Tongue (tissue), 2 donors: Measurements from ENCODE around the gene HK1. TPM values are rescaled to one million over a fixed set of nuclear protein-coding genes. Genes with fewer than 3 reads are reported as not detected.
"Not testable (repeated sequence)": the region's sequence is repeated elsewhere in the genome, so short reads cannot be mapped to it uniquely, and the experiment has no call there.

Source experiments
- DNase-seq: peaks from one replicate; pipeline ENCODE4 v3.0.0-alpha.2; 2015
- total RNA-seq: library from RNA; depleted of rRNA; stranded (reverse); fragments of >200 nt; gene quantifications from one replicate; pipeline ENCODE4 v1.2.3, GENCODE V29; 2014

Gene HK1
- total RNA-seq, 1 donor from 2014 or later = 82.1 TPM

DNA sequence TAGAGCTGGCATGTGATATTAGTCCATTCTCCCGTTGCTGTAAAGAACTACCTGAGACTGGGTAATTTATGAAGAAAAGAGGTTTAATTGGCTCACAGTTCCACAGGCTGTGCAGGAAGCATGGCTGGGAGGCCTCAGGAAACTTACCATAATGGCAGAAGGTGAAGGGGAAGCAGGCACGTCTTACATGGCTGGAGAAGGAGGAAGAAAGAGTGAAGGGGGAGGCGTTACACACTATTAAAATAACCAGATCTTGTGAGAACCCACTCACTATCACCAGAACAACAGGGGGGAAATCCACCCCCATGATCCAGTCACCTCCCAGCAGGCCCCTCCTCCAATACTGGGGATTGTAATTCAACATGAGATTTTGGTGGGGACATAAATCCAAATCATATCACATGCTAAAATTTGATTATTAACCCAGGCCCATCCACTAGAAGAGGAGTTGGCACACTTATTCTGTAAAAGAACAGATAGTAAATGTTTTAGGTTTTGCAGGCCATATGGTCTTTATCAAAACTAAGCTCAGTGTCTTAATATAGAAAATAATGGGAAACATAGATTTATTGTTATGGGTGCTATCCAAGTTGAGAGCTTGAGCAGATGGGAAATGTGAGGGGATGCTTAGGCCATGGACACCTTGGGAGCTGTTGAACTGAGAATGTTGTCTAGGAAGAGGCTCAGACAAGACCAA is 18.6 kb upstream of the HK1 start:
- DNase-seq = no peak

DNA sequence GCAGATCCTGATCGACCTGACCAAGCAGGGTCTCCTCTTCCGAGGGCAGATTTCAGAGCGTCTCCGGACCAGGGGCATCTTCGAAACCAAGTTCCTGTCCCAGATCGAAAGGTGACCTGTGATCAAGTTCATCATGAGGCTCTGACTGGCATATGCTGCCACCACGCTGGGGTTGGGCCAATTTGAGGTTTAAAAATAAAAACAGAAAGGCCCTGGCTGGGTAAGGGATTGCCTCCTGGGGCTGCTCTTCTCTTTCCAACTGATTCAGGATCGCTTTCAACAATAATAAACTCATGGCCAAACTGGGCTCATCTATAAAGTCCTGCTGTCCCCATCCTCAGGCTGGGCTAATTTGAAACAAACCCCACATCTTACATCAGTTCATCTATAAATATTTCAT is 17.1 kb upstream of the HK1 start:
- no peak for DNase-seq

DNA sequence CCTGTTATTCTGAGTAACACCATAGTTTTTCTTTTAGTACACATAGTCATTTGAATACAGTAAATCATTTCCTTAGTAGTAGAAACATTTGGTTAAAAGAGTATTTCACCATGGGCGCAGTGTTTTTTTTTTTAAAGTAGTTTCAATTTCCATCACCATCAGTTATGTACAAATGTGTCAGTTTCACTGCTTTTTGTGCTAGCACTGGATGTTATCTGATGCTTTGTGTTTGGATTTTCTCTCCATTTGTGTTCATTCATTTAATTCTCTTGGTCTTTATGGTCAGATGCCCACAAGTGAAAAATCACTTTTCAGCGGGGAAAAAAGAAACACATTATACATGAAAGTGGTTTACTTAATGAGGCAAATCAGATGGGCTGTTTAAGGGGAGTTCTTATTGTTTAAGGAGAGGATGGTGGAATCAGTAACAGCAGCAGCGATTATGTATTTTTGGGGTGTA is 16.0 kb upstream of the HK1 start:
- DNase-seq = no peak

DNA sequence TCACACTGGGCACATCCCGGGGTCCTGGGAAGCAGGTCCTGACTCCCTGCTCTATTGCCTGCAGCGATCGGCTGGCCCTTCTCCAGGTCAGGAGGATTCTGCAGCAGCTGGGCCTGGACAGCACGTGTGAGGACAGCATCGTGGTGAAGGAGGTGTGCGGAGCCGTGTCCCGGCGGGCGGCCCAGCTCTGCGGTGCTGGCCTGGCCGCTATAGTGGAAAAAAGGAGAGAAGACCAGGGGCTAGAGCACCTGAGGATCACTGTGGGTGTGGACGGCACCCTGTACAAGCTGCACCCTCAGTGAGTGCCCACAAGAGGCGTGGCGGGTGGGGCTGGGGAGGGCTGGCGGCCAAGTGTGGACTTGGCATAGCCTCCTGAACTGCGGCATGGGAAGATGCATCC is 12.8 kb upstream of the HK1 start:
- DNase-seq = no peak

DNA sequence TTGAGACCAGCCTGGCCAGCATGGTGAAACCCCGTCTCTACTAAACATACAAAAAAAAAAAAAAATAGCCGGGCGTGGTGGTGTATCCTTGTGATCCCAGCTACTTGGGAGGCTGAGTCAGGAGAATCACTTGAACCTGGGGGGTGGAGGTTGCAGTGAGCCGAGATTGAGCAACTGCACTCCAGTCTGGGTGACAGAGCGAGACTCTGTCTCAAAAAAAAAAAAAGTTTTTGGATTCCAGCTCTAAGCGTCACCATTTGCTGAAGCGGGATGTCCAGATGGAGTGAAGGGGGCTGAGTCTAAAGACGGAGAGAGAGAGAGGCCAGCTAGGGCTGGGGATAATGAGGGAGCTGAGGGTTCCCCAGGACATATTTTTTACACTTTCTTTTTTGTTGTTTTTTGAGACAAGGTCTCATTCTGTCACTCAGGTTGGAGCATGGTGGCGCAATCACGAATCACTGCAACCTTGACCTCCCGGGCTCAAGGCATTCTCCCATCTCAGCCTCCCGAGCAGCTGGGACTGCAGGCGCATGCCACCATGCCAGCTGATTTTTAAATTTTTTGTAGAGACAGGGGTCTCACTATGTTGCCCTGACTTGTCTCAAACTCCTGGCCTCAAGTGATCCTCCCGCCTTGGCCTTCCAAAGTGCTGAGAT is 9.4 kb upstream of the HK1 start:
- DNase-seq = no peak

DNA sequence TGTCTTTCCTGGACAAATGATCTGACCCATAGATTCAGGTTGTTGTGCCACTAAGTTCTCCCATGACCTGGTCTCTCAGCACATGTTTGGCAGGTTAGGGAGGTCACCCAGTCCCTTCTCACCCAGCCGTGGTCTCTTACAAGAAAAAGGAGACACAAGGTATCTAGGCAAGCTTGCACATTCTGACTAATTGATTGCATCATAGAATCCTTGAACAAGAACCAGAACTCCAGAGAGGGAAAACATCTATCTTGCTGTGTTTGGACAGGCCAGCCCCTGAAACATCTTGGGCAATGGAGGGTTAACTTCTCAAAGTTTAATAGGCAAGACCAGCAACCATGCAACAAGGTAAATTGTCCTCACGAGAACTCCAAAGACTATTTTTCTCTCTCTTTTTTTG is 8.5 kb upstream of the HK1 start:
- no peak for DNase-seq

DNA sequence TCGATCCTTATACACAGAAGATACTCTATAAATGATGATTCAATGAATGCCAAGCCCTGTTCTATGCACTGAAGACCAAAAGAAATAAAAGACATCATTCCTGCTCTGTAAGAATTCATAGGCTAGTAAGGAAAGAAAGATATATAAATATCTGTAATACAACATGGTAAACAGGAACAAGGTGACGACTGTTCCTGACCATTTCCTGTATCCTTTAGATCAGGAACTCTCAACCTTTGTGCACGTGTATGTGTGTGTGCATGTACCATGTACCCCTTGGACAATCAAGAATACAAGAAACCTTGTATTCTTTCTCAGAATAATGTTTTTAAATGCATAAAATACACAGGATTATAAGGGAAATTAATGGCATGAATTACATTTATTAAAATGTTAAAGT is 7.3 kb upstream of the HK1 start:
- DNase-seq = no peak

DNA sequence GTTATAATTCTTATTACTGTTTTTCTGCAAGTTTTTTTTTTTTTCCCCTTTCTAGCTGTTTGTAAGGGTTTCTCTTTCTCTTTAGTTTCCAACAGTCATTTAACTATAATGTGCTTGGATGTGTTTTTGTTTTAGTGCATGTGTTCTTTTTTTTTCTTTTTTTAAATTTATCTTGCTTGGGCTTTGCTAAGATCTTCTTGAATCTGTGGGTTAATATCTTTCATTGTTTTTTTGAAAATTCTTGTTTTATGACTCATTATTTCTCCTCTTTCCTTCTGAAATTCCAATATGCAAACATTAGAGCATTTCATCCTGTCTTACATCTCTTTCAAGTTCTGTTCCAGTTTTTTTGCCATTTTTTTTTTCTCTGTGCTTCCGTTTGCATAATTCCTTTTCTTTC is 5.7 kb upstream of the HK1 start:
- DNase-seq = no peak

DNA sequence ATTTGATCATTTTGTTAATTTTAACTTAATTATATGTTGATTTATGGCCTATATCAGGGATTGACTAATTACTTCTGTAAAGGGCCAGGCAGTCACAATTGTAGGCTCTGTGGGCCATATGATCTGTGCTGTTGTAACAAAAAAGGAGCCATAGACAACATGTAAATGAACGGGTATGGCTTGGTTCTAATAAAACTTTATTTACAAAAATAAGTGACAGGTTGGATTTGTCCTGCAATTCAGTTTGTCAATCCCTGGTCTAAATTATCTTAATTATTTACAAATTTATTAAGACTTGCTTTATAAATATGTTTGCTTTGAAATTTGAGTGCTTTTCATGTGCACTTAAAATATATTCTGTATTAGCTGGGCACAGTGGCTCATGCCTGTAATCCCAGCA is 2.9 kb upstream of the HK1 start:
- no peak for DNase-seq

DNA sequence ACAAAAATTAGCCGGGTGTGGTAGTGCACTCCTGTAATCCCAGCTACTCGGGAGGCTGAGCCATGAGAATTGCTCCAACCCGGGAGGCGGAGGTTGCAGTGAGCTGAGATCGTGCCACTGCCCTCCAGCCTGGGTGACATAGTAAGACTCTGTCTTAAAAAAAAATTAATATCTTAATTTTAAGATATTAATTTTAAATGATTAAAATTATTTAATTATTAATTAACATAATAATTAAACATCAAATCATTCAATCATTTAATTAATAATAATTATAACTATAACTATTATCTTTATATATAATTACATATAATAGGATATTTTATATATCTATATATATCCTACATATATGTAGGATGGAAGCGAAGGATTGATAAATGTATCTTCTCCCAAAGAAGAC is 1.8 kb upstream of the HK1 start:
- DNase-seq = no peak

DNA sequence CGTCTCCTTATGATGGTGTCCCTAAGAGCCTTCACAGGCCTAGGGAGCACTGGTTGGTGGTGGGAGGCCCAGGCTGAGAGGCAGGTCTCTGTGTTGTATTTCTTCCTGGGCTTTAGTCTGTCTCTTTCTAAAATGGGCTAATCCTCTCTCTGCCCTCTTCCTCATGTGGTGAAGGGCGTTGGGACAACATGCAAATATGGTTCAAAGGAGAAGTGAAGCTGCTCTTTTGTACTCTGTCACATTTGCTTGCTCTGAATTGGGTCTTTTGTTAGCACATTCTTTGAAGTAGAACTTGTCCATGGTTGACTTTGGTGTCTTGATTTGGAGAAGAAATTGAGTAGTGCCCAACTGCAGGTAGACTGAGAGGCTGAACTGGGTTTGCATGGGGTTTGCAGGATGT is 814 bp downstream of the HK1 start:
- no peak for DNase-seq

DNA sequence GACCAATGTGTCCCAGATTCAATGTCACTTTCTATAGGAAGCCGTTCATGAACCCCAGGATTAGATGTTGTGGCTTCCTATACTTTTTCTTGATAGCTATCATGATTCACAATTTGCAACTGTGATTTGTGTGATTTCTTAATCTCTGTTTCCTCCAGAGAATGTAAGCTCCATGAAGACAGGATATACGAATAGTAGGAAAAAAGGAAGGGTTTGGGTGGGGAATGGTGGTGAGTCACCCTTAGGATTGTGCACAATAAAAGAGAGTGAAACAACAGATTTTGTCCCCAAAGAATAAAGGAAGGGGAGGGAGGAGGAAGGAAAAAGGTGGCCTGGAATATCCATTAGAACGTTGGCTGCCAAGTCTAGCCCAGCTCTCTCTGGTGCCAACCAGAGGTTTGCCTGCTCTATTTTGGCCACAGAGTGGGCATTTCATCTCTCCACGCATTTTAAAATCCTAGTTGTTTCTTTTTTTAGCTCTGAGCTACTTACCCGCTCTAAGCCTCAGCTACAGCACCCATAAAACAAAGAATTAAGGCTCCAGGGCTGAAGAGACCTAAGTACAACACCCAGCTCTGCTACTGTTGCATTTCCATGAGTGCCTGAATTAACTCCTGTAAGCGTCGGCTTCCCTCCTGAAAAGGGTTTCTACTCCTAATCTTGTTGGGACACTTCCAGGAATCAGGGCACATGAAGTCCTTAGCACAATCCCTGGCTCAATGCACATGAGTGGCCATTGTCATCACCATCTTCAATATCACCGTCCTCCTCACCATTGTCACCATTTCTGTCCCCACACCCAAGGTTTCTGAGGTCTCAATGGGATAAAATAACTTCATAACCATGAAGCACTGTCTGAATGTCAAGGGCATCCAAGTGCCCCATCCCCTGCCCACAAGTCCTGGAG is 3.5 kb downstream of the HK1 start:
- no peak for DNase-seq

DNA sequence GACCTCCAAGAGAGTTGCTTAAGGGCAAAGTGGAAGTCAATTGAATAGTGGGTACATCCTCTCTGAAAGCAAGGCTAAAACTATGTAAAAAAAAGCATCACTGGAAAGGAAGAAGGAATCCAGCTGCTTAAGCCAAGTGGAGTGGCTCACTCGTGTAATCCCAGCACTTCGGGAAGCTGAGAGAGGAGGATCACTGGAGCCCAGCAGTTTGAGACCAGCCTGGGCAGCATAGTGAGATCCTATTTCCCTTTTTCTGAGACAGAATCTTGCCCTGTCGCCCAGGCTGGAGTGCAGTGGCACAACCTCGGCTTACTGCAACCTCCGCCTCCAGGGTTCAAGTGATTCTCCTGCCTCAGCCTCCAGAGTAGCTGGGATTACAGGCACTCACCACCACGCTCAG is 6.1 kb downstream of the HK1 start:
- not testable (repeated sequence) for DNase-seq

DNA sequence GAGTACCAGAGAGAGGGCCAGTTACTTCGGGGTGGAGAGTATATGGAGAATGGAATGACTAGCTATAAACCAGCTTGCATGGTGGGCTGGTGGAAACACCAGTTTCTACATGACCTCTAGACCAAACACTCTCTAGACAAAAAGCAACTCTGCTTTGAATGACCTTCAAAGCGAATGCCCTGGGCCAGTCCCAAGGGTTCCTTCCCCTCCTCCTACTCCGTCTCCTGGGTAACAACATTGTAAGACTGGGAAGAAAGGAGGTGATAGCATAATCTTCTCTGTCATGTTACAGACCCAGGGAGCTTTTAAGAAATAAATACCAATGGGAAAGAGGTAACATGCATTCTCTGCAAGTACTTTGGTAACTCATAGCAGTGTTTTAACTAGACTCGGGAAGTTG is 7.4 kb downstream of the HK1 start:
- no peak for DNase-seq

DNA sequence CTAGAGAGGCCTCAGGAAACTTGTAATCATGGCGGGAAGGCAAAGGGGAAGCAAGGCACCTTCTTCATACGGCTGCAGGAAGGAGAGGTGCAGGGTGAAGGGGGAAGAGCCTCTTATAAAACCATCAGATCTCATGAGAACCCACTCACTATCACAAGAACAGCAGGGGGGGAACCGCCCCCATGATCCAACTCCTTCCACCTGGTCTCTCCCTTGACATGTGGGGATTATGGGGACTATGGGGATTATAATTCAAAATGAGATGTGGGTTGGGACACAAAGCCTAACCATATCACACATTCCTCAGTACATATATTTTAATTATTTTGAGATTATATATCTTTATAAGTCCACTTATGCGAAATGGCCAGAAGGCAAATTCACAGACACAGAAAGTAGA is 8.9 kb downstream of the HK1 start:
- DNase-seq = no peak

DNA sequence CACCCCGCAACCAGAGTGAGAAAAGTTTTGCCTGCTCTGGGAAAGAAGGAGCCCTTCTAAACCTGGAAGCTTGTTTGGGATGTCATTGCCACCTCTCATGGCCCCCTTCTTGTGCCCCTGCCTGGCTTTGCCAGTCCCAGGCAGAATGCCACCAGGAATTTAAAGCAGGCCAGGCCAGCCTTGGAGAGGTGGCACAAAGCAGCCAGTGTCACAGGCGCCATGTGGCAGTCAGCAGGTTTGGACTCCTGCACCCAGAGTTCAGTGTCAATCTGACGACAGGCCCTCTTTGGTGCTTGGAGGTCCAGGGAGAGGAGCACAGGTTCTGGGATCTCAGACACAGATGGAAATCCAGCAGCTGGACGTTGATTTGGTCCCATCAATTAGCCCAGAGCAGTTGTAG is 12.7 kb downstream of the HK1 start:
- no peak for DNase-seq

DNA sequence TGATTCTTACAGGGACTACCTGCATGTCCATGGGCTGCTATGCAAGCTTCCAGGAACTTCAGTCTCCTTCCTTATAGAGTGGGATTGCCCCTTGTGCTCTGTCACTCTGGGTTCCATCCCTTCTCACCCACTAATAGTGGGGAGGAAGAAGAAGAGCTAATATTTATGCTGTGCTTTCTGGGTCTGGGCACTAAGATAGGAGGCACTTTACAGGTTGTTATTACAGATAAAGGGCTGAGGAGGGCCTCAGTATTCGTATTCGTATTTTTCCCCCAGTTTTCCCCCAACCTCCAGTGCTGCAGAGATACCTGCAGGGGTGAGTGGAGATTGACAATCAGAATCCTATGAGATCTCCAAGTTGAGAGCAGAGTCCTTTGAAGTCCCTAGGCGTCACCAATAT is 14.2 kb downstream of the HK1 start:
- no peak for DNase-seq

DNA sequence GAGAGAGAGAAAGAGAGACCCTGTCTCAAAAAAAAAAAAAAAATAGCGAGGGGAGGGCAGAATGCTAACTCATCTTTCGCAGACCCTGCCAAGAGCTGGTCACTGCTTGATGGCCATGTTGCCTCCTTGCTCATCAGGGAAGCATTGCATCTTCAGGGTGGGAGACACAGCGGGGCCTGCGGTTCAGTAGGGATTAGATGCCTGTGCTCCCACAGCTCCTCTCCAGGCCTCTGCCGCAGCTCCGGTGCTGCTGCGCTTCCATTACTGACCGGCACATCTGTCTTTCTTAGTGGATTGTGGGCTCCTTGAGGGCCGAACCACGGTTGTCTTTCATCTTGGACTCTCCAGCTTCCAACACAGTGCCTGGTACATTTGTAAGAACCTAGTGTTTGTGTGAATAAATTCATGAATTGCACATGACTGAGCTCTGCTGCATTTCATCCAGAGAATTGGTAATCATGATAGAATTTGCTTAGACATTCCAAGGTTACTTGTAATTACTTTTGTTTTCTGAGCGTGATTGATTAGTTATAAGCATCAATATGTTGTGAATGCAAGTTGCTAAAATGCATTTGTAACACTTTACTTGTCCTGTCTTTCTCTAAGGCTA is 16.8 kb downstream of the HK1 start:
- no peak for DNase-seq

DNA sequence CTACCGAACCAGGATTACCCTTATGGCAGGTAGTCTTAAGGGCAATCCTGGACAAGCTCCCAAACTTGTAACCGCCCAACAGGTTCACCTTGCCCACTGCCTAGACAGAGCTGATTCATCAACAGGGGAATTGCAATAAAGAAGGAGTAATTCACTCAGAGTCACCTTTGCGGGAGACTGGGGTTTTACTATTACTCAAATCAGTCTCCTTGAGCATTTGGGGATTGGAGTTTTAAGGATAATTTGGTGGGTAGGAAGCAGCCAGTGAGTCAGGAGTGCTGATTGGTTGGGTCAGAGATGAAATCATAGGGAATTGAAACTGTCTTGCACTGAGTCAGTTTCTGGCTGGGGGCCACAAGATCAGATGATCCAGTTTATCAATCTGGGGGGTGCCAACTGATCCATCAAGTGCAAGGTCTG is 25.3 kb downstream of the HK1 start:
- DNase-seq = no peak

DNA sequence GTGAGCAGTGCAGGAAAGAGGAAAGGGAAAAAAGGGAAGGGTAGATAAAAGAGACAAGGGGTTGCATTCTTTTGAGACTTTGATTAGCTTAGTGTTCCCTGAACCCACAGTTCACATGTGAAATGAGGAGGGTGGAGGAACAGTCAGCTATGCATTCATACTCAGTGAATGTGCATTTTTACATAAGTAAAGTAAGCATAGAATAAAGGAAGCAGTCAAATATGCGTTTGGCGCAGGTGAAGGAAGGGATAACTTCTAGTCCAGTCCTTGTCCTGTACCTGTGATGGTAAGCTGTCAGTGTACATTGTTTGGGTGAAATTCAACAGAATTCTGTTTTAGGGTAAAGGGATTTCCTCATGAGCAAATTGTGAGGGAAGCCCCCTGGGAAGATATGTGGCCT is 28.1 kb downstream of the HK1 start:
- no peak for DNase-seq

DNA sequence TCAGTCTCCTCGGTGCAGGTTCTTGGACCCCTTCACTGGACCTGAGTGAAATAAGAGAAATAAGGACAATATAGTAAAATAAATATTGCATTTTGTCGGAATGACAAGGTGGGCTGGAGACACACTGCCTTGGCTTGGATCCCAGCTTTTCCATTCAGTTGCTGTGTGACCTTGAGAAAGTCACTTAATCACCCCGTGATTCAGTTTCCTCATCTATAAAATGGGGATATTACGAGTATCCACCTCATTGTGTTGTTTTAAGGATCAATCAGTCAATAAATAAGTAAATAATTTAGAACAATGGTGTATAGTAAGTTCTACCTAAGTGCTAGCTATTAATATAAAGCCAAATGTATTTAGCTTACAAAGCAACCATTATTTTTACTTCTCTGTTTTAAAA is 29.1 kb downstream of the HK1 start:
- no peak for DNase-seq

DNA sequence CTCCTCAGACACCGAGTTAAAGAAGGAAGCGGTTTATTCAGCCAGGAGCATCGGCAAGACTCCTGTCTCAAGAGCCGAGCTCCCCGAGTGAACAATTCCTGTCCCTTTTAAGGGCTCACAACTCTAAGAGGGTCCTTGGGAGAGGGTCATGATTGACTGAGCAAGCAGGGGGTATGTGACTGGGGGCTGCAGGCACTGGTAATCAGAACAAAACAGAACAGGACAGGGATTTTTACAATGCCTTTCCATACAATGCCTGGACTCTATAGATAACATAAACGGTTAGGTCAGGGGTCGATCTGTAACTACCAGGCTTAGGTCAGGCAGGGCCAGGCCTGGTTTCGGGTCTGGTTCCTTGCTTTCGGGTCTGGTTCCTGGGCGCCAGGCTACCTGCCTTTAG is 30.0 kb downstream of the HK1 start:
- DNase-seq = not testable (repeated sequence)

DNA sequence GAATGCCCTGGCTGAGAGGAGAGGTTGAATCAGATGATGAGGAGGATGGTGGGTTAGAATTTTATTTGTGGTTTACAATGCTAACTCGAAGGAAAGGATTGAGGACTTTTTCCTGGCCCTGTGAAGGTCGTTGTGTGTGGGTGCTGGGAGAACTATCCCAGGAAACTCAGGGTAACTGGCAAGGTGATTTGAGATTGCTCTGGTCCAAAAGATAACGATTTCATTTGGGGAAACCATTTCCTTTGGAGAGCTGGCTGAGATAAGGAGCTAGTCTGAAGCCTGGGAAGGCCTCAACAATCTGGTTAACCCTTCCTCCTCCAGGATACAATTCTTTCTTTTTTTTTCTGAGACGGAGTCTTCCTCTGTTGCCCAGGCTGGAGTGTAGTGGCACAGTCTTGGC is 33.0 kb downstream of the HK1 start:
- DNase-seq = no peak
